GM12873 (cell line): ENCODE results near the gene PLA2G4D.

Experiments used
- TF ChIP-seq, protein P1 (sequence below): IDR thresholded peaks from 2 replicates; pipeline ENCODE4 v1.5.1; 2012; ENCODE audit warnings: low read depth, mild to moderate bottlenecking, moderate library complexity, low read length, control low read depth; ENCODE audit not compliant: insufficient read depth; ENCODE audit errors: missing control alignments

PLA2G4D gene

GRCh38 chr15:42121682-42122081, 27.3 kb upstream of the PLA2G4D start:
- TF ChIP-seq, protein P1, sequence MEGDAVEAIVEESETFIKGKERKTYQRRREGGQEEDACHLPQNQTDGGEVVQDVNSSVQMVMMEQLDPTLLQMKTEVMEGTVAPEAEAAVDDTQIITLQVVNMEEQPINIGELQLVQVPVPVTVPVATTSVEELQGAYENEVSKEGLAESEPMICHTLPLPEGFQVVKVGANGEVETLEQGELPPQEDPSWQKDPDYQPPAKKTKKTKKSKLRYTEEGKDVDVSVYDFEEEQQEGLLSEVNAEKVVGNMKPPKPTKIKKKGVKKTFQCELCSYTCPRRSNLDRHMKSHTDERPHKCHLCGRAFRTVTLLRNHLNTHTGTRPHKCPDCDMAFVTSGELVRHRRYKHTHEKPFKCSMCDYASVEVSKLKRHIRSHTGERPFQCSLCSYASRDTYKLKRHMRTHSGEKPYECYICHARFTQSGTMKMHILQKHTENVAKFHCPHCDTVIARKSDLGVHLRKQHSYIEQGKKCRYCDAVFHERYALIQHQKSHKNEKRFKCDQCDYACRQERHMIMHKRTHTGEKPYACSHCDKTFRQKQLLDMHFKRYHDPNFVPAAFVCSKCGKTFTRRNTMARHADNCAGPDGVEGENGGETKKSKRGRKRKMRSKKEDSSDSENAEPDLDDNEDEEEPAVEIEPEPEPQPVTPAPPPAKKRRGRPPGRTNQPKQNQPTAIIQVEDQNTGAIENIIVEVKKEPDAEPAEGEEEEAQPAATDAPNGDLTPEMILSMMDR = no peak

GRCh38 chr15:42121021-42121420, 26.7 kb upstream of the PLA2G4D start:
- TF ChIP-seq, protein P1 = no peak

GRCh38 chr15:42120285-42120684, 25.9 kb upstream of the PLA2G4D start:
- TF ChIP-seq, protein P1 = no peak

- TF ChIP-seq, protein P1 = no peak
These were observed 25.0 kb upstream of the PLA2G4D start for GRCh38 chr15:42119446-42119760.

DNA sequence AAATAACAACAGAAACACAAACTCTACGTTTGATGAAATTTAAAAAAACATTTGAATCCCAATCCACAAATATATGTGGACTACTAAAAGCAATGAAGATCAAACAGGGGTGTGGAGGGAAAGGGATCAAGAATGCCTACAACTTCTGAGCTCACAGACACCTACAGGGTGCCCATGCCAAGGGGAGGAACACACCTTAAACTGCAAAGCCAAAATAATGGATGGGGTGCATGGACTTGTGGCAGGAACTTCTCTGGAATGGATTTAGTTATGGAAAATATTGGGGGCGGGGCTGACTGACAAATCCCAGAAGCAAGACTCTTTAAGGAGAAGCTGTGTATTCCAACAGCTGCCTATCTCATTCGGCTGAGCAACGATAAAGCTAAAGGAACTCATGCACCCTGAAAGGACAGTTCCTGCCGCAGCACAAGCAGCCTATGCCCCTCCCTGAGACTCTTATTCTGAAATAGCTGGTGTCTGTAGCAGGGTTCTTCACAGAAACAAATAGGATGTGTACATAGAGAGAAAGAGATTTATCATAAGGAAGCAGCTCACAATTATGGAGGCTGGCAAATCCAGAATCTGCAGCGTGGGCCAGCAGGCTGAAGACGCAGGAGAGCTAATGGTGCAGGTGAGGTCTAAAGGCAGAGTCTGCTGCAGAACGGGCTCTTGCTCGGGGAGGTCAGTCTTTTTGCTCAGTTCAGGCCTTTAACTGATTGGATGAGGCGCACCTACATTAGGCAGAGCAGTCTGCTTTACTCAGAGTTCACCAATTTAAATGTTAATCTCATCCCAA, 24.5 kb upstream of the PLA2G4D start:
- TF ChIP-seq, protein P1 = no peak

DNA sequence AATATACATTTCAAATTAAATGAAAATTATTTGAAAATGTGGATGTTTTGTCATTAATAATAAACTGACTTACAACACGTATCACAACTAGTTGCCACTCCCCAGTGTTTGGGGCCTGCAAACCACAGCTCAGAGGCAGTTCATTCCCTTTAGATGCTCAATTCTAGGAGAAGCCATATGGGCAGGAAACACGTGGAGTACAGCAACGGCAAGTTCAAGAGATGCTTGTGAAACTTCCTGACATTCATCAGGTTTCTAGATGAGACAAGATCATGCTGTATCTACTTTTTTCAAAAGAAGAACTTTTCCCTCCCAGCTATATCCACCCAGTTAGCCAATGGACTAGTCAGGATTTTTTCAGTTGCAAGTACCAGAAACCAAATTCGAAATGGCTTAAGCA, 17.6 kb upstream of the PLA2G4D start:
- TF ChIP-seq, protein P1 = no peak

GRCh38 chr15:42110367-42110766, 16.0 kb upstream of the PLA2G4D start:
- TF ChIP-seq, protein P1 = no peak

- TF ChIP-seq, protein P1 = no peak
These were observed 14.4 kb upstream of the PLA2G4D start for GRCh38 chr15:42108806-42109205.
